Lung (tissue), 12 donors: ENCODE data around the gene MFSD1. TPM values are rescaled to one million over a fixed set of nuclear protein-coding genes. Genes with fewer than 3 reads are reported as not detected.

Experiments used
- ATAC-seq: fragments of 200-7000 bp; cut with Tn5 transposase; one replicate; pipeline ENCODE4 v1.9.1; 2020; ENCODE audit warnings: moderate number of reproducible peaks; ENCODE audit not compliant: insufficient read depth, low FRiP score
- DNase-seq, 3 donors: peaks; one replicate each; pipeline ENCODE4 v3.0.0-alpha.2; 2013 to 2017
- H3K27ac ChIP-seq, 2 donors: one replicate each; pipeline ENCODE4 v1.5.1; 2013; ENCODE audit warnings: mild to moderate bottlenecking in 2 of 2, moderate library complexity in 2 of 2, control low read depth in 1 of 2, inconsistent platforms in 1 of 2, low read depth in 1 of 2, low read length in 1 of 2
- H3K27me3 ChIP-seq, 3 donors: one replicate each; pipeline ENCODE4 v1.5.1; 2013; ENCODE audit warnings: low read length in 2 of 3; ENCODE audit not compliant: control insufficient read depth in 3 of 3, insufficient read depth in 3 of 3
- H3K36me3 ChIP-seq, 4 donors: one replicate each; pipeline ENCODE4 v1.5.1; 2013; ENCODE audit warnings: low read length in 4 of 4, mild to moderate bottlenecking in 1 of 4, moderate library complexity in 1 of 4; ENCODE audit not compliant: control insufficient read depth in 4 of 4, insufficient read depth in 4 of 4
- H3K4me1 ChIP-seq, 5 donors: one replicate each; pipeline ENCODE4 v1.5.1; 2013; ENCODE audit warnings: low read length in 5 of 5, mild to moderate bottlenecking in 2 of 5, moderate library complexity in 1 of 5; ENCODE audit not compliant: control insufficient read depth in 5 of 5, insufficient read depth in 5 of 5
- H3K4me3 ChIP-seq: one replicate; pipeline ENCODE4 v1.5.1; 2013; ENCODE audit warnings: mild to moderate bottlenecking, control low read depth, moderate library complexity
- H3K9ac ChIP-seq, 2 donors: one replicate each; pipeline ENCODE4 v1.5.1; 2013; ENCODE audit warnings: low read length in 2 of 2, control low read depth in 1 of 2; ENCODE audit not compliant: insufficient read depth in 1 of 2
- H3K9me3 ChIP-seq, 4 donors: one replicate each; pipeline ENCODE4 v1.5.1; 2013; ENCODE audit warnings: low read length in 3 of 4, mild to moderate bottlenecking in 1 of 4, moderate library complexity in 1 of 4; ENCODE audit not compliant: control insufficient read depth in 4 of 4, insufficient read depth in 3 of 4
- CTCF ChIP-seq: IDR thresholded peaks from 2 replicates; pipeline ENCODE4 v1.5.1; 2012; ENCODE audit warnings: mild to moderate bottlenecking; ENCODE audit errors: control extremely low read depth, extremely low read depth
- WGBS, 2 donors: extraction: QIAGEN DNeasy Blood & Tissue Kit; methylation state at CpG; one replicate each; pipeline ENCODE4 v1.1.7; 2013; 5-methylcytosine and 5-hydroxymethylcytosine counted together
- polyA plus RNA-seq, 2 donors: library from polyadenylated mRNA; stranded (reverse); fragments of 200-250 nt; gene quantifications; one replicate each; pipeline ENCODE4 v1.2.1, GENCODE V29; 2013
- total RNA-seq, 2 donors: library from RNA; depleted of rRNA in 1 of 2; stranded (reverse); fragments of >200 nt in 1 of 2; gene quantifications; one replicate each; pipeline ENCODE4 v1.2.1, GENCODE V29; 2014 to 2021
- donor health status: control.
- donor health status: control.
- donor health status: Bipolar disorder and iron deficiency.
- donor health status: healthy.
- donor health status: DM: yes; HTN: yes; CAD: no.

The MFSD1 gene
- total and polyA plus RNA-seq, 4 donors, result 25.8 to 143 (median 93.3) TPM

- 45 to 73% methylated on average over 8 of the region's 8 CpGs for WGBS, 2 donors
- ATAC-seq (no peak), DNase-seq (no peak)
- no peak for TF ChIP-seq CTCF
- Histone ChIP-seq H3K9me3 (no peaks in the 10 kb centered on the region), H3K4me3 (no peak overlapping the region), H3K27ac (peak overlapping the region in 1 of 2 donors; percentile 84), H3K9ac (no peak overlapping the region), H3K27me3 (no peaks in the 10 kb centered on the region), H3K36me3 (peaks cover 18 to 43% (median 32%) of the 10 kb centered on the region in 4 donors), H3K4me1 (peaks cover 0 to 2% (median 0%) of the 10 kb centered on the region in 5 donors)
Measured at GRCh38 chr3:158810823-158811724, 9.2 kb downstream of the MFSD1 start.

GRCh38 chr3:158819282-158819681, 17.4 kb downstream of the MFSD1 start:
- no peak for DNase-seq
- peaks cover 13 to 19% (median 16%) of the 10 kb centered on the region in 4 donors for H3K36me3 ChIP-seq
- H3K27ac ChIP-seq, result no peak overlapping the region
- no peak overlapping the region for H3K4me3 ChIP-seq
- WGBS, 2 donors, result 37 to 58% methylated on average over 3 of the region's 3 CpGs
- no peaks in the 10 kb centered on the region for H3K27me3 ChIP-seq
- no peak for ATAC-seq
- no peaks in the 10 kb centered on the region for H3K4me1 ChIP-seq
- no peaks in the 10 kb centered on the region for H3K9me3 ChIP-seq
- TF ChIP-seq CTCF, result no peak
- no peak overlapping the region for H3K9ac ChIP-seq

- peaks cover 12 to 20% (median 16%) of the 10 kb centered on the region in 4 donors for H3K36me3 ChIP-seq
- WGBS, 2 donors, result 78 to 90% methylated on average over 3 of the region's 3 CpGs
- H3K9me3 ChIP-seq, result no peaks in the 10 kb centered on the region
- no peak overlapping the region for H3K9ac ChIP-seq
- no peak for ATAC-seq
- no peak overlapping the region for H3K27ac ChIP-seq
- no peak for DNase-seq
- H3K27me3 ChIP-seq, result no peaks in the 10 kb centered on the region
- no peaks in the 10 kb centered on the region for H3K4me1 ChIP-seq
- no peak overlapping the region for H3K4me3 ChIP-seq
- no peak for TF ChIP-seq CTCF
Measured at GRCh38 chr3:158820521-158820920, 18.7 kb downstream of the MFSD1 start.
